ENCODE results near the gene OR2A25. TPM values are rescaled to one million over a fixed set of nuclear protein-coding genes. Genes with fewer than 3 reads are reported as not detected.

OR2A25 gene
- total RNA-seq, 5 donors from 2014 or later (not counting 1 experiment from before 2014, with no cell fraction given): not detected

GRCh38 chr7:144036302-144036885 lies 33.2 kb upstream of the OR2A25 start:
- ATAC-seq (replicated peaks in 1 of 4) (no peak), DNase-seq (no peak)
- Histone ChIP-seq H3K4me1 (ENCODE audit: control insufficient read depth in 1 of 2, extremely low read depth in 1 of 2, insufficient read depth in 2 of 2, low read length in 2 of 2) (no peaks in the 10 kb centered on the region), H3K36me3 (ENCODE audit: control insufficient read depth in 2 of 2, extremely low read depth in 1 of 2, insufficient read depth in 1 of 2, low read length in 1 of 2) (no peaks in the 10 kb centered on the region), H3K4me3 (ENCODE audit: control insufficient read depth in 1 of 2, extremely low read depth in 1 of 2, low read length in 1 of 2) (no peak overlapping the region), H3K27me3 (replicated peaks in 1 of 2; ENCODE audit: control insufficient read depth in 2 of 2, extremely low read depth in 1 of 2, insufficient read depth in 2 of 2, low read length in 1 of 2) (no peaks in the 10 kb centered on the region), H3K27ac (ENCODE audit: low read length) (no peak overlapping the region), H3K9me3 (no peaks in the 10 kb centered on the region)
- 50% methylated on average over 1 of the region's 1 CpG for WGBS (ENCODE audit: insufficient coverage)
- Mint-ChIP-seq H3K9me3 (no peaks in the 10 kb centered on the region), H3K27me3 (peaks cover 21 to 36% of the 10 kb centered on the region in 2 donors), H3K4me1 (no peaks in the 10 kb centered on the region), H3K4me3 (no peak overlapping the region), H3K27ac (no peak overlapping the region), H3K36me3 (no peaks in the 10 kb centered on the region)
- POLR2A ChIA-PET: no interaction called here
- CTCF ChIA-PET: no interaction called here

GRCh38 chr7:144037414-144038035 lies 32.1 kb upstream of the OR2A25 start:
- no peak overlapping the region for H3K4me3 Mint-ChIP-seq

GRCh38 chr7:144038887-144039286 lies 30.7 kb upstream of the OR2A25 start:
- no peak overlapping the region for H3K4me3 Mint-ChIP-seq
- no CpG with 5 or more reads among the region's 4 CpGs for WGBS (ENCODE audit: insufficient coverage)
- H3K9me3 Mint-ChIP-seq: no peaks in the 10 kb centered on the region
- H3K27me3 ChIP-seq (replicated peaks in 1 of 2; ENCODE audit: control insufficient read depth in 2 of 2, extremely low read depth in 1 of 2, insufficient read depth in 2 of 2, low read length in 1 of 2): no peaks in the 10 kb centered on the region
- no peaks in the 10 kb centered on the region for H3K9me3 ChIP-seq
- H3K36me3 ChIP-seq (ENCODE audit: control insufficient read depth in 2 of 2, extremely low read depth in 1 of 2, insufficient read depth in 1 of 2, low read length in 1 of 2): no peaks in the 10 kb centered on the region
- no peaks in the 10 kb centered on the region for H3K4me1 Mint-ChIP-seq
- peaks cover 13 to 18% of the 10 kb centered on the region in 2 donors for H3K27me3 Mint-ChIP-seq
- no peaks in the 10 kb centered on the region for H3K4me1 ChIP-seq (ENCODE audit: control insufficient read depth in 1 of 2, extremely low read depth in 1 of 2, insufficient read depth in 2 of 2, low read length in 2 of 2)
- POLR2A ChIA-PET: no interaction called here
- H3K27ac ChIP-seq (ENCODE audit: low read length): no peak overlapping the region
- no peak for ATAC-seq (replicated peaks in 1 of 4)
- no peak overlapping the region for H3K27ac Mint-ChIP-seq
- DNase-seq: no peak
- H3K36me3 Mint-ChIP-seq: no peaks in the 10 kb centered on the region
- H3K4me3 ChIP-seq (ENCODE audit: control insufficient read depth in 1 of 2, extremely low read depth in 1 of 2, low read length in 1 of 2): no peak overlapping the region
- CTCF ChIA-PET: no interaction called here

More at GRCh38 chr7:144037414-144038035, 32.1 kb upstream of the OR2A25 start:
- Histone ChIP-seq H3K9me3 (no peaks in the 10 kb centered on the region), H3K4me3 (ENCODE audit: control insufficient read depth in 1 of 2, extremely low read depth in 1 of 2, low read length in 1 of 2) (no peak overlapping the region), H3K27me3 (replicated peaks in 1 of 2; ENCODE audit: control insufficient read depth in 2 of 2, extremely low read depth in 1 of 2, insufficient read depth in 2 of 2, low read length in 1 of 2) (no peaks in the 10 kb centered on the region), H3K36me3 (ENCODE audit: control insufficient read depth in 2 of 2, extremely low read depth in 1 of 2, insufficient read depth in 1 of 2, low read length in 1 of 2) (no peaks in the 10 kb centered on the region), H3K4me1 (ENCODE audit: control insufficient read depth in 1 of 2, extremely low read depth in 1 of 2, insufficient read depth in 2 of 2, low read length in 2 of 2) (no peaks in the 10 kb centered on the region), H3K27ac (ENCODE audit: low read length) (no peak overlapping the region)
- Mint-ChIP-seq H3K4me1 (no peaks in the 10 kb centered on the region), H3K27ac (no peak overlapping the region), H3K9me3 (no peaks in the 10 kb centered on the region), H3K27me3 (peaks cover 20 to 29% of the 10 kb centered on the region in 2 donors), H3K36me3 (no peaks in the 10 kb centered on the region)
- no peak for ATAC-seq (replicated peaks in 1 of 4)
- no CpG with 5 or more reads among the region's 1 CpG for WGBS (ENCODE audit: insufficient coverage)
- POLR2A ChIA-PET: no interaction called here
- CTCF ChIA-PET: no interaction called here
- no peak for DNase-seq

GRCh38 chr7:144048648-144049047 lies 21.0 kb upstream of the OR2A25 start, which contains the start of gene OR2A5:
OR2A5 (plus strand) TSS chr7:144048948; CDS start chr7:144050402, 1,454 bp downstream.
- POLR2A ChIA-PET: no interaction called here
- H3K9me3 Mint-ChIP-seq: no peaks in the 10 kb centered on the region
- Histone ChIP-seq H3K36me3 (ENCODE audit: control insufficient read depth in 2 of 2, extremely low read depth in 1 of 2, insufficient read depth in 1 of 2, low read length in 1 of 2) (no peaks in the 10 kb centered on the region), H3K27me3 (replicated peaks in 1 of 2; ENCODE audit: control insufficient read depth in 2 of 2, extremely low read depth in 1 of 2, insufficient read depth in 2 of 2, low read length in 1 of 2) (no peaks in the 10 kb centered on the region), H3K27ac (ENCODE audit: low read length) (no peak within 1 kb of the TSS), H3K4me1 (ENCODE audit: control insufficient read depth in 1 of 2, extremely low read depth in 1 of 2, insufficient read depth in 2 of 2, low read length in 2 of 2) (no peaks in the 10 kb centered on the region), H3K4me3 (ENCODE audit: control insufficient read depth in 1 of 2, extremely low read depth in 1 of 2, low read length in 1 of 2) (no peak within 1 kb of the TSS), H3K9me3 (no peaks in the 10 kb centered on the region)
- peaks cover 5 to 14% of the 10 kb centered on the region in 2 donors for H3K27me3 Mint-ChIP-seq
- H3K27ac Mint-ChIP-seq: no peak within 1 kb of the TSS
- H3K4me3 Mint-ChIP-seq: no peak within 1 kb of the TSS
- no peaks in the 10 kb centered on the region for H3K4me1 Mint-ChIP-seq
- no peak for ATAC-seq (replicated peaks in 1 of 4)
- CTCF ChIA-PET: no interaction called here
- WGBS (ENCODE audit: insufficient coverage): no CpG with 5 or more reads among the region's 1 CpG
- DNase-seq: no peak
- no peaks in the 10 kb centered on the region for H3K36me3 Mint-ChIP-seq

GRCh38 chr7:144049491-144049890 lies 20.1 kb upstream of the OR2A25 start:
- Histone ChIP-seq H3K27me3 (replicated peaks in 1 of 2; ENCODE audit: control insufficient read depth in 2 of 2, extremely low read depth in 1 of 2, insufficient read depth in 2 of 2, low read length in 1 of 2) (no peaks in the 10 kb centered on the region), H3K4me1 (ENCODE audit: control insufficient read depth in 1 of 2, extremely low read depth in 1 of 2, insufficient read depth in 2 of 2, low read length in 2 of 2) (no peaks in the 10 kb centered on the region)
- POLR2A ChIA-PET: no interaction called here

GRCh38 chr7:144050093-144050492 lies 19.5 kb upstream of the OR2A25 start:
- Histone ChIP-seq H3K27ac (ENCODE audit: low read length) (no peak overlapping the region), H3K4me3 (ENCODE audit: control insufficient read depth in 1 of 2, extremely low read depth in 1 of 2, low read length in 1 of 2) (no peak overlapping the region), H3K4me1 (ENCODE audit: control insufficient read depth in 1 of 2, extremely low read depth in 1 of 2, insufficient read depth in 2 of 2, low read length in 2 of 2) (no peaks in the 10 kb centered on the region), H3K9me3 (no peaks in the 10 kb centered on the region), H3K36me3 (ENCODE audit: control insufficient read depth in 2 of 2, extremely low read depth in 1 of 2, insufficient read depth in 1 of 2, low read length in 1 of 2) (no peaks in the 10 kb centered on the region), H3K27me3 (replicated peaks in 1 of 2; ENCODE audit: control insufficient read depth in 2 of 2, extremely low read depth in 1 of 2, insufficient read depth in 2 of 2, low read length in 1 of 2) (no peaks in the 10 kb centered on the region)
- peaks cover 5 to 27% of the 10 kb centered on the region in 2 donors for H3K27me3 Mint-ChIP-seq
- no peaks in the 10 kb centered on the region for H3K9me3 Mint-ChIP-seq
- H3K36me3 Mint-ChIP-seq: no peaks in the 10 kb centered on the region
- DNase-seq: no peak
- H3K4me3 Mint-ChIP-seq: no peak overlapping the region
- ATAC-seq (replicated peaks in 1 of 4): no peak
- WGBS (ENCODE audit: insufficient coverage): 73% methylated on average over 3 of the region's 3 CpGs
- CTCF ChIA-PET: no interaction called here
- no peak overlapping the region for H3K27ac Mint-ChIP-seq
- POLR2A ChIA-PET: no interaction called here
- H3K4me1 Mint-ChIP-seq: no peaks in the 10 kb centered on the region

More at GRCh38 chr7:144049491-144049890, 20.1 kb upstream of the OR2A25 start:
- Mint-ChIP-seq H3K27ac (no peak overlapping the region), H3K4me1 (no peaks in the 10 kb centered on the region), H3K27me3 (peaks cover 5 to 22% of the 10 kb centered on the region in 2 donors), H3K4me3 (no peak overlapping the region), H3K9me3 (no peaks in the 10 kb centered on the region), H3K36me3 (no peaks in the 10 kb centered on the region)
- CTCF ChIA-PET: no interaction called here
- DNase-seq (no peak), ATAC-seq (replicated peaks in 1 of 4) (no peak)
- Histone ChIP-seq H3K27ac (ENCODE audit: low read length) (no peak overlapping the region), H3K36me3 (ENCODE audit: control insufficient read depth in 2 of 2, extremely low read depth in 1 of 2, insufficient read depth in 1 of 2, low read length in 1 of 2) (no peaks in the 10 kb centered on the region), H3K4me3 (ENCODE audit: control insufficient read depth in 1 of 2, extremely low read depth in 1 of 2, low read length in 1 of 2) (no peak overlapping the region), H3K9me3 (no peaks in the 10 kb centered on the region)
- WGBS (ENCODE audit: insufficient coverage): no CpG with 5 or more reads among the region's 2 CpGs

Data from T-cell (primary cell).